DND-41 (cell line): ENCODE measurements around the gene PPIF.

Experiments
- ATAC-seq: fragments of 200-7000 bp; cut with Tn5 transposase; 3 replicates; pipeline ENCODE4 v1.9.1; 2021; ENCODE audit warnings: low read depth; ENCODE audit not compliant: insufficient read depth
- DNase-seq: peaks from one replicate; pipeline ENCODE4 v3.0.0-alpha.2; 2020
- H2AFZ ChIP-seq: 2 replicates; pipeline ENCODE4 v1.6.0; 2012; ENCODE audit warnings: low read depth, low read length
- H3K27ac ChIP-seq: 2 replicates; pipeline ENCODE4 v1.5.1; 2012; ENCODE audit warnings: low read length, inconsistent platforms
- H3K27me3 ChIP-seq: fragments of 200-600 bp; sonication (generic); 2 replicates; pipeline ENCODE4 v1.6.0; 2012; ENCODE audit warnings: low read length, mild to moderate bottlenecking, inconsistent platforms; ENCODE audit not compliant: insufficient read depth, poor library complexity
- H3K36me3 ChIP-seq: 2 replicates; pipeline ENCODE4 v1.5.1; 2012; ENCODE audit warnings: low read length, inconsistent platforms; ENCODE audit not compliant: insufficient read depth
- H3K4me1 ChIP-seq: 2 replicates; pipeline ENCODE4 v1.5.1; 2012; ENCODE audit warnings: mild to moderate bottlenecking, low read length; ENCODE audit not compliant: insufficient read depth
- H3K4me2 ChIP-seq: 2 replicates; pipeline ENCODE4 v1.6.0; 2012; ENCODE audit warnings: mild to moderate bottlenecking, moderate library complexity, low read length, inconsistent platforms; ENCODE audit not compliant: insufficient read depth
- H3K4me3 ChIP-seq, 2 experiments: fragments of 200-600 bp in 1 of 2; shearing (Covaris generic) in 1 of 2; 2 replicates each; pipeline ENCODE4 v1.5.1; 2012 to 2016; ENCODE audit warnings: inconsistent platforms in 2 of 2, low read length in 2 of 2, mild to moderate bottlenecking in 2 of 2, low read depth in 1 of 2, moderate library complexity in 1 of 2
- H3K79me2 ChIP-seq: 2 replicates; pipeline ENCODE4 v1.6.0; 2012; ENCODE audit warnings: low read length, inconsistent platforms; ENCODE audit not compliant: insufficient read depth
- H3K9ac ChIP-seq: 2 replicates; pipeline ENCODE4 v1.6.0; 2012; ENCODE audit warnings: low read depth, mild to moderate bottlenecking, inconsistent platforms, low read length, moderate library complexity
- H3K9me3 ChIP-seq: 2 replicates; pipeline ENCODE4 v1.5.1; 2012; ENCODE audit warnings: low read length, moderate library complexity, mild to moderate bottlenecking, inconsistent platforms; ENCODE audit not compliant: insufficient read depth, severe bottlenecking
- H4K20me1 ChIP-seq: 2 replicates; pipeline ENCODE4 v1.6.0; 2012; ENCODE audit warnings: low read length; ENCODE audit not compliant: insufficient read depth
- EZH2 ChIP-seq: IDR thresholded peaks from 3 replicates; pipeline ENCODE4 v1.6.1; 2012; ENCODE audit warnings: borderline replicate concordance, low read depth, mild to moderate bottlenecking, moderate library complexity, low read length, inconsistent platforms; ENCODE audit not compliant: severe bottlenecking
- TF ChIP-seq, protein P1 (sequence below): IDR thresholded peaks from 2 replicates; pipeline ENCODE4 v1.5.1; 2012; ENCODE audit warnings: borderline replicate concordance, low read length, moderate library complexity, mild to moderate bottlenecking; ENCODE audit not compliant: poor library complexity, severe bottlenecking; ENCODE audit errors: extremely low read depth

The PPIF gene

DNA sequence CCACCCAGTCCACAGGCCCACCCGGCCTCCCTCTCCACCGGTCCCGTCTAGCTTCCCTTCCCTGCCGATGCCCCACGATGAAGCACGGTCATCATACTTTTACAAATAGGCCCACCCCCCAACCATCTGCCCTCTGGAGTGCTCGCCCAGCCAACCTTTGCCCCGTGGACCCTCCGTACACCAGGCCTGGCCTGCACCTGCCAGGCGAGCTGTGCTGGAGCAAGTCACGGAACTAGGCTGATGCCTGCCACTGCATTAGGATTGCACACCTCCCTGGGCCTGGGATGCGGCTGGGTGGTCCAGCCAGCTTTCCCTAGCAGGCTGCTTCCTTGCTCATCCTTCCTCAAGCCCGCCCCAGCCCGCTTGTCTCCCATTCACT lies 44.7 kb downstream of the PPIF start:
- no peaks in the 10 kb centered on the region for H3K79me2 ChIP-seq
- H3K4me2 ChIP-seq: no peak overlapping the region
- H3K27ac ChIP-seq: no peak overlapping the region
- H2AFZ ChIP-seq: no peak overlapping the region
- H3K36me3 ChIP-seq: no peaks in the 10 kb centered on the region
- TF ChIP-seq EZH2: no peak
- TF ChIP-seq, protein P1, sequence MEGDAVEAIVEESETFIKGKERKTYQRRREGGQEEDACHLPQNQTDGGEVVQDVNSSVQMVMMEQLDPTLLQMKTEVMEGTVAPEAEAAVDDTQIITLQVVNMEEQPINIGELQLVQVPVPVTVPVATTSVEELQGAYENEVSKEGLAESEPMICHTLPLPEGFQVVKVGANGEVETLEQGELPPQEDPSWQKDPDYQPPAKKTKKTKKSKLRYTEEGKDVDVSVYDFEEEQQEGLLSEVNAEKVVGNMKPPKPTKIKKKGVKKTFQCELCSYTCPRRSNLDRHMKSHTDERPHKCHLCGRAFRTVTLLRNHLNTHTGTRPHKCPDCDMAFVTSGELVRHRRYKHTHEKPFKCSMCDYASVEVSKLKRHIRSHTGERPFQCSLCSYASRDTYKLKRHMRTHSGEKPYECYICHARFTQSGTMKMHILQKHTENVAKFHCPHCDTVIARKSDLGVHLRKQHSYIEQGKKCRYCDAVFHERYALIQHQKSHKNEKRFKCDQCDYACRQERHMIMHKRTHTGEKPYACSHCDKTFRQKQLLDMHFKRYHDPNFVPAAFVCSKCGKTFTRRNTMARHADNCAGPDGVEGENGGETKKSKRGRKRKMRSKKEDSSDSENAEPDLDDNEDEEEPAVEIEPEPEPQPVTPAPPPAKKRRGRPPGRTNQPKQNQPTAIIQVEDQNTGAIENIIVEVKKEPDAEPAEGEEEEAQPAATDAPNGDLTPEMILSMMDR: no peak
- H3K9me3 ChIP-seq: no peaks in the 10 kb centered on the region
- no peak for ATAC-seq
- no peaks in the 10 kb centered on the region for H3K27me3 ChIP-seq
- peaks cover 6% of the 10 kb centered on the region; the same call in 1 of the 2 replicates for H3K4me1 ChIP-seq
- DNase-seq: no peak
- no peak overlapping the region for H3K9ac ChIP-seq
- peaks cover 2% of the 10 kb centered on the region; the same call in 1 of the 2 replicates for H4K20me1 ChIP-seq
- H3K4me3 ChIP-seq: no peak overlapping the region

DNA sequence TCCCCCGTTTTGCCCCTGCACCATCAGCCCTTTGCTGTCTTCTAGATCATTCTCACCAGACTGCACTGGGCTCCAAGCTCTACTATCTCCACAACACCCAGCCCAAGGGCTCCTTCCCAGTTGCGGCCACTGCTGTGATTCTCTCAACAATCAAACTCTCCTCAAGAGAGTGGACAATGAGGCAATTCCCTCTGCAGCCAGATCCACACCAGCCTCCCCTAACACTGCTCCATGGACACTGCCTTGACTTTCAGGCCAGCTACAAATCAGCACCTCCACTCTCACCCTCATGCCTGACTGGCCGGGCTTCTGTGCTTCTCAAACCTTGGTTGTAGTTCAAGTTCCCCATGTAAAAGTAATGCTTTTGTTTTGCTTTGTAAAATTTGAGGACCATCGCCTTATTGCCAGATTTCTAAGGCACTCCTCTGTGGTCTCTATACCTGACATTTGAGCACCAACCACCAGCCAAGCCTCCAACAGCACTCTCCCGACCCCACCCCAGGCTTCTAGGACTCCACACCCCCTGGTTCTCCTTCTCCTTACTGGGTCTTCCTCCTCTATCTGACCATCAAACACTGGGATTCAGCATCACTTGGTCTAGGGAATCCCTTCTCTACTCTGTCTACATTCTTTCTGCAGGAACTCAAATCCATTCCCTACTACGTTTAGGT lies 45.4 kb downstream of the PPIF start:
- H3K4me2 ChIP-seq: no peak overlapping the region
- no peaks in the 10 kb centered on the region for H3K79me2 ChIP-seq
- DNase-seq: no peak
- H3K36me3 ChIP-seq: no peaks in the 10 kb centered on the region
- H3K27ac ChIP-seq: no peak overlapping the region
- no peak for ATAC-seq
- H3K9me3 ChIP-seq: no peaks in the 10 kb centered on the region
- no peaks in the 10 kb centered on the region; the same call in 1 of the 2 replicates for H4K20me1 ChIP-seq
- H3K4me3 ChIP-seq: no peak overlapping the region
- no peak for TF ChIP-seq EZH2
- TF ChIP-seq, protein P1: no peak
- H3K9ac ChIP-seq: no peak overlapping the region
- peaks cover 6% of the 10 kb centered on the region; the same call in 1 of the 2 replicates for H3K4me1 ChIP-seq
- H3K27me3 ChIP-seq: no peaks in the 10 kb centered on the region
- H2AFZ ChIP-seq: no peak overlapping the region

DNA sequence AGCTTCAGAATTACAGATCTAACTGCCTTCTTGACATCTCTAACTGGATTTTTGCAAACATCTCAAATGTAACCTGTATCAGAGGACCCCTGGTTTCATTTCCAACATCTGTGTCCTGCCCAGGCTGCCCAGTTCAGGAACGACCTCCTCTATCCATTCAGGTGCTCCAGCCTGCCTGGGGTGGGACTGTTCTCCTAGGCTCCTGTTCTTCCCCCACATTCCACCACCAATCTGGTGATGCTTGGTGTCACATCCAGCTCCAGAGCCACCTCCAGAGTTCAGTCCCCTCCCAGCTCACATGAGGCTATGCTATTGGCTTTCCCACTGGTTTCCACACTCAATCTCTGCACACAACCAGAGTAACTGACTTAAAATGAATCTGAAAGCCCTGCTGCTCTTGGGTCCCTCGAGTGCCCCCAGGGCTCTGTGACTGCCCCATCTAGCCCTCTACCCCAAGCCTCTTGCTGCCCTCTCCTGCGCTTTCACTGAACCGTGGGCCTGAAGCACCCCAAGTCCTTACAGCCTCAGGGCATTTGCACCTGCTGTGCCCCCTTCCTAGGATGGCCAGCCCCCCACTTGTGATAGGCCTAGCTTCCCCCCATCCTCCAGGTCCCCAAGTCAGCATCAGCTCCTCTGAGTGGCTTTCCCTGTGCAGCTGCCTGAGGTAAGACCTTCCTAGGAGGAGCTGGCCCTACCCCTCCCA lies 46.1 kb downstream of the PPIF start:
- peaks cover 5% of the 10 kb centered on the region; the same call in 1 of the 2 replicates for H4K20me1 ChIP-seq
- no peak overlapping the region for H2AFZ ChIP-seq
- ATAC-seq (no peak), DNase-seq (no peak)
- H3K36me3 ChIP-seq: no peaks in the 10 kb centered on the region
- TF ChIP-seq EZH2: no peak
- TF ChIP-seq, protein P1: no peak
- H3K9ac ChIP-seq: no peak overlapping the region
- H3K9me3 ChIP-seq: no peaks in the 10 kb centered on the region
- H3K4me2 ChIP-seq: no peak overlapping the region
- no peak overlapping the region for H3K4me3 ChIP-seq
- no peaks in the 10 kb centered on the region for H3K79me2 ChIP-seq
- no peak overlapping the region for H3K27ac ChIP-seq
- H3K27me3 ChIP-seq: no peaks in the 10 kb centered on the region
- peaks cover 6% of the 10 kb centered on the region; the same call in 1 of the 2 replicates for H3K4me1 ChIP-seq
